ENCODE data around the gene CDK5R1. TPM values are rescaled to one million over a fixed set of nuclear protein-coding genes. Genes with fewer than 3 reads are reported as not detected.

Gene CDK5R1
- total RNA-seq, 1 experiment from 2014 or later, result 3.9 TPM

DNA sequence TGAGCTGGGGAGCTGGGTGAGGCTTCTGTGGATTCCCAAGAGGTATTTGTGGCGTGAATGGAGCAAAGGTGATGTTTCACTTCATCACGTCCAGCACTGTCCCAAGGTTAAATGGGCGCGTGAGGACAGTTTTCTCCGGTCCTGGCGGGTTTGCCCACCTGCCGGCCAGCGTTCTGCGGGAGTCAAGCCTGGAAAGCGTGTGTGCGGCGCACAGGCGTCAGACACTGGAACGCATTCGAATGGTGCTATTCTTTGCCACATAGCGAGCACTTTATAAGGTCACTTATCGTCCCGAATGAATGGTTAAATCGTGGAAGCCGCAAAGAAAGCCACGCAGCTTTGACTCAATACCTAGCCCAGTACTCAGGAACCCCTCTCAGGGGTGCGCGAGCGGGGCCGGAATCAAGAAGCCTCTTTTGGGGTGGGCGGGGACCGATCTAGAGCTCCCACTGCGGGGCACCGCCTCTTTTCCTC lies 42.9 kb upstream of the CDK5R1 start:
- POLR2A ChIA-PET (ENCODE audit: low non-redundant PET), result interaction anchor here (0.6 to 0.7 kb wide), 2 partner anchors 30 to 38 kb away, joined by 3 to 5 read pairs; no protein-coding TSS in a partner anchor
- peak overlapping the region; percentile 87 for H3K4me3 ChIP-seq (ENCODE audit: low read depth, low read length, poor library complexity, severe bottlenecking)
- H3K9me3 ChIP-seq (ENCODE audit: low read depth, low read length, poor library complexity, severe bottlenecking), result no peaks in the 10 kb centered on the region
- H3K4me1 ChIP-seq (ENCODE audit: insufficient read depth, low read length, poor library complexity, severe bottlenecking), result peaks cover 11% of the 10 kb centered on the region
- BruUV-seq (replicated peaks), result no TSS peak
- CTCF ChIA-PET, result interaction anchor here (0.7 to 1.2 kb wide), 4 partner anchors 19 to 434 kb away, joined by 3 to 4 read pairs (median 4); partner anchors contain the start of gene CDK5R1
- TF ChIP-seq, protein P1, sequence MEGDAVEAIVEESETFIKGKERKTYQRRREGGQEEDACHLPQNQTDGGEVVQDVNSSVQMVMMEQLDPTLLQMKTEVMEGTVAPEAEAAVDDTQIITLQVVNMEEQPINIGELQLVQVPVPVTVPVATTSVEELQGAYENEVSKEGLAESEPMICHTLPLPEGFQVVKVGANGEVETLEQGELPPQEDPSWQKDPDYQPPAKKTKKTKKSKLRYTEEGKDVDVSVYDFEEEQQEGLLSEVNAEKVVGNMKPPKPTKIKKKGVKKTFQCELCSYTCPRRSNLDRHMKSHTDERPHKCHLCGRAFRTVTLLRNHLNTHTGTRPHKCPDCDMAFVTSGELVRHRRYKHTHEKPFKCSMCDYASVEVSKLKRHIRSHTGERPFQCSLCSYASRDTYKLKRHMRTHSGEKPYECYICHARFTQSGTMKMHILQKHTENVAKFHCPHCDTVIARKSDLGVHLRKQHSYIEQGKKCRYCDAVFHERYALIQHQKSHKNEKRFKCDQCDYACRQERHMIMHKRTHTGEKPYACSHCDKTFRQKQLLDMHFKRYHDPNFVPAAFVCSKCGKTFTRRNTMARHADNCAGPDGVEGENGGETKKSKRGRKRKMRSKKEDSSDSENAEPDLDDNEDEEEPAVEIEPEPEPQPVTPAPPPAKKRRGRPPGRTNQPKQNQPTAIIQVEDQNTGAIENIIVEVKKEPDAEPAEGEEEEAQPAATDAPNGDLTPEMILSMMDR (conservative IDR thresholded peaks at IDR 0.05; ENCODE audit: low read depth, low read length), result no peak; the same call in 1 of the 2 replicates
- no peak for TF ChIP-seq EZH2 (IDR thresholded peaks at IDR 0.05; ENCODE audit: borderline replicate concordance, low read depth, low read length, poor library complexity, severe bottlenecking)
- no peaks in the 10 kb centered on the region for H3K27me3 ChIP-seq (replicated peaks; ENCODE audit: insufficient read depth, low read depth, low read length, poor library complexity)
- intact Hi-C loops (cut with micrococcal nuclease; ENCODE audit: unreplicated experiment), result loop anchor here (10.0 kb wide), 1 partner anchor 89 kb away; the partner anchor contains the start of gene ZNF207
- H3K36me3 ChIP-seq (ENCODE audit: insufficient read depth, low read length, poor library complexity, severe bottlenecking), result peaks cover 12% of the 10 kb centered on the region
- DNase-seq (ENCODE audit: low spot score), result no peak
- H3K27ac ChIP-seq (ENCODE audit: low read depth, low read length, poor library complexity, severe bottlenecking), result no peak overlapping the region

DNA sequence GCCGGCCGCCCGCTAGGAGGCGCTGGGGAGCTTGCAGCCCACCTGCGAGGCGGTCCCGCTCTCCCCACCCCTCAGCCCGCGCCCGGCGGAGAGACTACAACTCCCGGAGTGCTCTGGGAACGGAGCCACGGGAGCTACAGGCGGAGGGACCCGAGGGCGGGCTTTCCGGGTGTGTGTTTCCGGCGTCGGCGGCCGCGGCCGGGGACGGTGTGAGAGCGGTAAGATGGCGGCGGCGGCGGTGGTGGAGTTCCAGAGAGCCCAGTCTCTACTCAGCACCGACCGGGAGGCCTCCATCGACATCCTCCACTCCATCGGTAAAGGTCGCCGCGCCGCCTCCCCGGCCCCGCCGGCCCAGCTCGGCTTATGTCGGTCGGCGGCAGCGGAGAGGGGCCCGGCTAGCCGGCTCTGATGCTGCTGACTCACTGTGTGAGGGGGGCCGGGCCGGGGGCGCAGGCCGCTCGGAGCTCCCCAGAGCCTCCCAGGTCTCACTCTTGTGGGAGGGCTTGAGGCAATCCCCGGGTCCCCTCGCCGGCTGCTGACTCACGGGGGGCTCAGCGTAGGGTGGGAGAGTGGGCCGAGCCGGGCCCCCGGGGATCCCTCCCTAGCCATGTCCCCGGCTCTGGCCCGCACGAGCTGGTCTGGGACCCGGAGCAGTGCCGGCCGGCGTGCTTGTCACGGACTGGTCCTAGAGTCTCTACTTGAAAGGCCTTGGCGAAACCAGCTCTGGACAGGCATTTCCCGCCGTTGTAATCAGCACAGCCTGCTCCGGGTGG lies 42.3 kb upstream of the CDK5R1 start, which contains the start of gene PSMD11:
PSMD11 (plus strand) TSS at position 210 of the 773 bp plus-strand sequence; CDS start at position 224, 14 bp downstream.
- TF ChIP-seq, protein P1 (conservative IDR thresholded peaks at IDR 0.05; ENCODE audit: low read depth, low read length), result peak; percentile 87; the same call in 1 of the 2 replicates
- TF ChIP-seq EZH2 (IDR thresholded peaks at IDR 0.05; ENCODE audit: borderline replicate concordance, low read depth, low read length, poor library complexity, severe bottlenecking), result no peak
- Histone ChIP-seq H3K9me3 (ENCODE audit: low read depth, low read length, poor library complexity, severe bottlenecking) (no peaks in the 10 kb centered on the region), H3K27me3 (replicated peaks; ENCODE audit: insufficient read depth, low read depth, low read length, poor library complexity) (no peaks in the 10 kb centered on the region), H3K27ac (ENCODE audit: low read depth, low read length, poor library complexity, severe bottlenecking) (peak within 1 kb of the TSS; percentile 94), H3K4me1 (ENCODE audit: insufficient read depth, low read length, poor library complexity, severe bottlenecking) (peaks cover 11% of the 10 kb centered on the region), H3K4me3 (ENCODE audit: low read depth, low read length, poor library complexity, severe bottlenecking) (peak within 1 kb of the TSS; percentile 87), H3K36me3 (ENCODE audit: insufficient read depth, low read length, poor library complexity, severe bottlenecking) (peaks cover 16% of the 10 kb centered on the region)
- CTCF ChIA-PET, result interaction anchor here (0.7 to 1.2 kb wide), 4 partner anchors 18 to 433 kb away, joined by 3 to 4 read pairs (median 4); partner anchors contain the start of gene CDK5R1
- POLR2A ChIA-PET (ENCODE audit: low non-redundant PET), result interaction anchor here (0.6 to 0.7 kb wide), 4 partner anchors 30 to 145 kb away, joined by 3 to 7 read pairs (median 4); no protein-coding TSS in a partner anchor
- intact Hi-C loops (cut with micrococcal nuclease; ENCODE audit: unreplicated experiment), result loop anchor here (10.0 kb wide), 1 partner anchor 90 kb away; the partner anchor contains the start of gene ZNF207
- DNase-seq (ENCODE audit: low spot score), result peak; percentile 95
- BruUV-seq (replicated peaks), result TSS peak; percentile 61

DNA sequence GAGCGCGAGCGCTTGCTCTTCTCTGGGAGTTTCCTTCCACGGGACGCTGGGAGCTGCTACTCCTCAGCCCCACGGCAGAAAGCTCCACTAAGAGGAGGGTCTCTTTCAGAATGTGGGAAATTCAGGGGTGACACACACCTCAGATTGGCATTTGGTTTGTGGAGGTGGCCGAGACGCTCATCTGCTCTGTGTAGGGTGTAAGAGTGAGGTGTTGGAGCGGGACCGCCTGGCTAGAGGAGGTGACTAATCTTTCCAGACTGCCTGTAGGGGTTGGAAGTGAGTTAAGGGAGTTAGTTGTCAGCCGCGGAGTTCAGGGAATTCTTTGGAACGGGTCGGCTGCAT lies 41.7 kb upstream of the CDK5R1 start:
- no TSS peak for BruUV-seq (replicated peaks)
- TF ChIP-seq, protein P1 (conservative IDR thresholded peaks at IDR 0.05; ENCODE audit: low read depth, low read length), result no peak
- no peak for TF ChIP-seq EZH2 (IDR thresholded peaks at IDR 0.05; ENCODE audit: borderline replicate concordance, low read depth, low read length, poor library complexity, severe bottlenecking)
- Histone ChIP-seq H3K4me1 (ENCODE audit: insufficient read depth, low read length, poor library complexity, severe bottlenecking) (peaks cover 11% of the 10 kb centered on the region), H3K9me3 (ENCODE audit: low read depth, low read length, poor library complexity, severe bottlenecking) (no peaks in the 10 kb centered on the region), H3K36me3 (ENCODE audit: insufficient read depth, low read length, poor library complexity, severe bottlenecking) (peaks cover 20% of the 10 kb centered on the region), H3K4me3 (ENCODE audit: low read depth, low read length, poor library complexity, severe bottlenecking) (peak overlapping the region; percentile 87), H3K27me3 (replicated peaks; ENCODE audit: insufficient read depth, low read depth, low read length, poor library complexity) (no peaks in the 10 kb centered on the region), H3K27ac (ENCODE audit: low read depth, low read length, poor library complexity, severe bottlenecking) (peak overlapping the region; percentile 94)
- intact Hi-C loops (cut with micrococcal nuclease; ENCODE audit: unreplicated experiment), result loop anchor here (10.0 kb wide), 1 partner anchor 90 kb away; the partner anchor contains the start of gene ZNF207
- ChIA-PET POLR2A (ENCODE audit: low non-redundant PET) (interaction anchor here (0.7 kb wide), 2 partner anchors 40 to 67 kb away, joined by 4 read pairs; no protein-coding TSS in a partner anchor), CTCF (no interaction called here)
- DNase-seq (ENCODE audit: low spot score), result peak; percentile 26

Data from A673 (cell line).